Osteoblast (primary cell): ENCODE results near the gene IRF9. TPM values are rescaled to one million over a fixed set of nuclear protein-coding genes. Genes with fewer than 3 reads are reported as not detected.

Experiments
- DNase-seq: peaks from one replicate; pipeline ENCODE4 v3.0.0; 2011; ENCODE audit warnings: low spot score, mixed read lengths; ENCODE audit not compliant: insufficient read length; ENCODE audit errors: missing footprints
- H2AFZ ChIP-seq: 2 replicates; pipeline ENCODE4 v1.6.0; 2011; ENCODE audit warnings: mild to moderate bottlenecking, low read length
- H3K27ac ChIP-seq: 2 replicates; pipeline ENCODE4 v1.5.1; 2011; ENCODE audit warnings: mild to moderate bottlenecking, low read depth, low read length, moderate library complexity
- H3K27me3 ChIP-seq: 2 replicates; pipeline ENCODE4 v1.6.0; 2012; ENCODE audit warnings: mild to moderate bottlenecking, control low read depth, inconsistent platforms, low read length, moderate library complexity; ENCODE audit not compliant: insufficient read depth
- H3K36me3 ChIP-seq: 2 replicates; pipeline ENCODE4 v1.5.1; 2011; ENCODE audit warnings: mild to moderate bottlenecking, low read length, control low read depth, moderate library complexity; ENCODE audit not compliant: insufficient read depth
- H3K4me1 ChIP-seq: 2 replicates; pipeline ENCODE4 v1.5.1; 2011; ENCODE audit warnings: mild to moderate bottlenecking, low read length, control low read depth, moderate library complexity; ENCODE audit not compliant: insufficient read depth
- H3K4me2 ChIP-seq: 2 replicates; pipeline ENCODE4 v1.6.0; 2011; ENCODE audit warnings: mild to moderate bottlenecking, low read length; ENCODE audit not compliant: insufficient read depth
- H3K4me3 ChIP-seq: fragments of 200-600 bp; sonication (generic); 3 replicates; pipeline ENCODE4 v1.5.1; 2012; ENCODE audit warnings: mild to moderate bottlenecking, low read length, inconsistent platforms; ENCODE audit not compliant: insufficient read depth
- H3K79me2 ChIP-seq: 2 replicates; pipeline ENCODE4 v1.6.0; 2012; ENCODE audit warnings: mild to moderate bottlenecking, low read length, control low read depth, inconsistent platforms; ENCODE audit not compliant: insufficient read depth
- H3K9me3 ChIP-seq: 2 replicates; pipeline ENCODE4 v1.5.1; 2011; ENCODE audit warnings: low read depth, low read length, control low read depth
- H4K20me1 ChIP-seq: 2 replicates; pipeline ENCODE4 v1.6.0; 2012; ENCODE audit warnings: mild to moderate bottlenecking, low read length, control low read depth; ENCODE audit not compliant: insufficient read depth
- total RNA-seq: library from RNA; depleted of rRNA; stranded (reverse); fragments of >200 nt; gene quantifications from 2 replicates; pipeline ENCODE4 v1.2.3, GENCODE V29; 2012
- TF ChIP-seq, protein P1 (sequence below): IDR thresholded peaks from 2 replicates; pipeline ENCODE4 v1.5.1; 2011; ENCODE audit warnings: mild to moderate bottlenecking, low read depth, low read length, moderate library complexity; ENCODE audit errors: extremely low read depth

The IRF9 gene
- total RNA-seq, 1 donor, result 117 TPM

DNA sequence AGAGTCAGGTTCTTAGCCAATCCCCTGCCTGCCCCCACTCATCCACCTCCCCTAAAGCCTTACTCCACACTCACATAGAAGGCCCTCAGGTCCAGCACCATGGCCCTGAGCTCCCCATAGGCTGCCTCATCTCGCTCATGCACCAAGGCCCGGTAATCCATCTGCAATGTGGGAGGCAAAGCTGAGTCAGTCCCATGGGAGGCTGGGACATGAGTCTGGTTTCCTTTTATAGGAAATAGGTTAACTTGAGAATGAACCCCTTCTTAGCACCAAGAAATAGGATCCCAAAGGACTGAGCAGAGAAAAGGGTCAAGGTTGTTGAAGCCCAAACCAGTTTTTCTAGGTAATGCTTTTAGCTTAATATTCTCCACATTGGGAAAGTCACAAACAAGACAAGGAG is 17.6 kb upstream of the IRF9 start:
- Histone ChIP-seq H2AFZ (no peak overlapping the region), H3K4me3 (no peak overlapping the region), H3K36me3 (peaks cover 21% of the 10 kb centered on the region), H3K9me3 (no peaks in the 10 kb centered on the region), H3K4me2 (peak overlapping the region; percentile 6), H3K27me3 (no peaks in the 10 kb centered on the region), H4K20me1 (peaks cover 10% of the 10 kb centered on the region), H3K27ac (peak overlapping the region; percentile 47), H3K4me1 (peaks cover 45% of the 10 kb centered on the region), H3K79me2 (peaks cover 57% of the 10 kb centered on the region)
- TF ChIP-seq, protein P1, sequence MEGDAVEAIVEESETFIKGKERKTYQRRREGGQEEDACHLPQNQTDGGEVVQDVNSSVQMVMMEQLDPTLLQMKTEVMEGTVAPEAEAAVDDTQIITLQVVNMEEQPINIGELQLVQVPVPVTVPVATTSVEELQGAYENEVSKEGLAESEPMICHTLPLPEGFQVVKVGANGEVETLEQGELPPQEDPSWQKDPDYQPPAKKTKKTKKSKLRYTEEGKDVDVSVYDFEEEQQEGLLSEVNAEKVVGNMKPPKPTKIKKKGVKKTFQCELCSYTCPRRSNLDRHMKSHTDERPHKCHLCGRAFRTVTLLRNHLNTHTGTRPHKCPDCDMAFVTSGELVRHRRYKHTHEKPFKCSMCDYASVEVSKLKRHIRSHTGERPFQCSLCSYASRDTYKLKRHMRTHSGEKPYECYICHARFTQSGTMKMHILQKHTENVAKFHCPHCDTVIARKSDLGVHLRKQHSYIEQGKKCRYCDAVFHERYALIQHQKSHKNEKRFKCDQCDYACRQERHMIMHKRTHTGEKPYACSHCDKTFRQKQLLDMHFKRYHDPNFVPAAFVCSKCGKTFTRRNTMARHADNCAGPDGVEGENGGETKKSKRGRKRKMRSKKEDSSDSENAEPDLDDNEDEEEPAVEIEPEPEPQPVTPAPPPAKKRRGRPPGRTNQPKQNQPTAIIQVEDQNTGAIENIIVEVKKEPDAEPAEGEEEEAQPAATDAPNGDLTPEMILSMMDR, result no peak
- peak; percentile 90 for DNase-seq

DNA sequence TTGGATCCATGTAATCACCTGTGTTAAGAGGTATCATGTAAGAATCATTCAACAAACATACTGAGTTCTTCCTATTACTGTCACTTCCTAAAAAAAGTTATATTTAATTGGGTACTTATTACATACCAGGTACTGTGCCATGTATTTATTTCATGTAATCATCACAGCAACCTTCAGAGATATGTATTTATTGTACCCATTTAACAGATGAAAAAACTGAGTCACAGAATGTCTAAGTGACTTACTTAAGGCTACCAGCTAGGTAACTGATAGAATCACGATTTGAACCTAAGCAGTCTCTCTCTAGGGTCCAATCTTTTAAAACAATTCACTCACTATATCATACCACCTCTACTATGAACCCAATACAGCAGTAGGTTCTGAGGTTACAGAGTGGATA is 16.6 kb upstream of the IRF9 start:
- TF ChIP-seq, protein P1, result no peak
- Histone ChIP-seq H3K9me3 (no peaks in the 10 kb centered on the region), H3K27ac (peak overlapping the region; percentile 47), H4K20me1 (peaks cover 12% of the 10 kb centered on the region), H3K4me1 (peaks cover 46% of the 10 kb centered on the region), H2AFZ (no peak overlapping the region), H3K79me2 (peaks cover 54% of the 10 kb centered on the region), H3K4me2 (no peak overlapping the region), H3K27me3 (no peaks in the 10 kb centered on the region), H3K36me3 (peaks cover 16% of the 10 kb centered on the region), H3K4me3 (no peak overlapping the region)
- DNase-seq, result no peak

DNA sequence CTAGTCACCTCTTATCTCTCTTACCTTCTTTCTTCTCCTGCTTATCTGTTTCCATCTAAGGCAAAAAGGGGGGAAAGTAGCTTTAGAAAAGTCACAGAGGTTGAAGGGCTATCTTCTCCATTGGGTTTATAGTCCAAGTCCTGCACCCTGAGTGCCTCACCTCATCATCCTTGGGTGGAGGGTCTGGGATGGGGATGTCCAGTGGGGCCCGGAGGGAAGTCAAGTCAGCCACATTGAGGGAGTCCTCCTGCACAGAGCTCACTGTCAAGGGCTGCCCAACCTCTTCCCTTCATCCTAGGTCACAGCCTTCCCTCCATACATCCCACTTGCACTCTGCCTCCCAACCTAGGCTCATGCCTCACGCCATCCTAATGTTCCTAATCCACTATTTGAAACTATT is 15.8 kb upstream of the IRF9 start:
- TF ChIP-seq, protein P1, result no peak
- Histone ChIP-seq H3K27me3 (no peaks in the 10 kb centered on the region), H3K4me1 (peaks cover 46% of the 10 kb centered on the region), H4K20me1 (peaks cover 16% of the 10 kb centered on the region), H3K36me3 (peaks cover 20% of the 10 kb centered on the region), H3K79me2 (peaks cover 54% of the 10 kb centered on the region), H3K4me3 (peak overlapping the region; percentile 84), H2AFZ (no peak overlapping the region), H3K9me3 (no peaks in the 10 kb centered on the region), H3K27ac (no peak overlapping the region), H3K4me2 (peak overlapping the region; percentile 82)
- no peak for DNase-seq

- peaks cover 14% of the 10 kb centered on the region for H4K20me1 ChIP-seq
- peak overlapping the region; percentile 84 for H3K4me3 ChIP-seq
- H3K27ac ChIP-seq, result peak overlapping the region; percentile 62
- H3K4me1 ChIP-seq, result peaks cover 46% of the 10 kb centered on the region
- H3K9me3 ChIP-seq, result no peaks in the 10 kb centered on the region
- peak; percentile 86 for DNase-seq
- TF ChIP-seq, protein P1, result no peak
- peaks cover 26% of the 10 kb centered on the region for H3K36me3 ChIP-seq
- H3K27me3 ChIP-seq, result no peaks in the 10 kb centered on the region
- peak overlapping the region; percentile 84 for H2AFZ ChIP-seq
- peak overlapping the region; percentile 82 for H3K4me2 ChIP-seq
- H3K79me2 ChIP-seq, result peaks cover 50% of the 10 kb centered on the region
Observed at GRCh38 chr14:24145690-24146452, 15.2 kb upstream of the IRF9 start.
